ENCODE data around the gene RCSD1. TPM values are rescaled to one million over a fixed set of nuclear protein-coding genes. Genes with fewer than 3 reads are reported as not detected.

RCSD1 gene
- total and polyA plus RNA-seq, 2 of the 13 experiments (the other 11 are each of a cell fraction or from before 2014, with no cell fraction given) = not detected

DNA sequence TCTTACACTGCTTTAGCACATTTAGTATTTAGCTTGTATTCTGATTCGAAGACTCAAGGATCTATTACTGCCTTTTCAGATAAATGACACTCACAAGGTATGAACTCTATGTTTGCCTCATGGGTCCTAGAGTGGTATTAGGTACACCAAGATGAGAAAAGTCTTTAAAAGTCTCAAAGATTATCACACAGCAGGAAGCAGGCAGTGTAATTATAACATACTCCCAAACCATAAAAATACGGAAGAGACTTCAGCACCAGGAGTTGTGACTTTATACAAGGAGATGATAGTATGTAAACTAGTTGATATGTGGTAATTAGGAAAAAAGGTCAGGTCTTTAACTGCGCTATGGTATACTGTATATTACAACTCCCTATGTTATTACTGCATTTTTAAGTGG, 11.2 kb upstream of the RCSD1 start:
- TF ChIP-seq RBM22 (optimal IDR thresholded peaks at IDR 0.05; ENCODE audit: low read length) (no peak), SIN3A (IDR thresholded peaks at IDR 0.05; ENCODE audit: borderline replicate concordance, low read depth, low read length) (no peak), ZNF543 (CRISPR knock-in tag; IDR thresholded peaks at IDR 0.05) (no peak), TOE1 (CRISPR knock-in tag; IDR thresholded peaks at IDR 0.05) (no peak), NFKB2 (CRISPR knock-in tag; IDR thresholded peaks at IDR 0.05; ENCODE audit: borderline replicate concordance) (no peak), SMC3 (IDR thresholded peaks at IDR 0.05; ENCODE audit: low read length) (no peak), RAD51 (IDR thresholded peaks at IDR 0.05; ENCODE audit: borderline replicate concordance) (no peak), KLF9 (CRISPR knock-in tag; IDR thresholded peaks at IDR 0.05; ENCODE audit: low read depth) (no peak), ZNF253 (CRISPR knock-in tag; IDR thresholded peaks at IDR 0.05; ENCODE audit: borderline replicate concordance) (no peak), MAF1 (CRISPR knock-in tag; IDR thresholded peaks at IDR 0.05; ENCODE audit: borderline replicate concordance) (no peak)
- TF ChIP-seq, protein P1, sequence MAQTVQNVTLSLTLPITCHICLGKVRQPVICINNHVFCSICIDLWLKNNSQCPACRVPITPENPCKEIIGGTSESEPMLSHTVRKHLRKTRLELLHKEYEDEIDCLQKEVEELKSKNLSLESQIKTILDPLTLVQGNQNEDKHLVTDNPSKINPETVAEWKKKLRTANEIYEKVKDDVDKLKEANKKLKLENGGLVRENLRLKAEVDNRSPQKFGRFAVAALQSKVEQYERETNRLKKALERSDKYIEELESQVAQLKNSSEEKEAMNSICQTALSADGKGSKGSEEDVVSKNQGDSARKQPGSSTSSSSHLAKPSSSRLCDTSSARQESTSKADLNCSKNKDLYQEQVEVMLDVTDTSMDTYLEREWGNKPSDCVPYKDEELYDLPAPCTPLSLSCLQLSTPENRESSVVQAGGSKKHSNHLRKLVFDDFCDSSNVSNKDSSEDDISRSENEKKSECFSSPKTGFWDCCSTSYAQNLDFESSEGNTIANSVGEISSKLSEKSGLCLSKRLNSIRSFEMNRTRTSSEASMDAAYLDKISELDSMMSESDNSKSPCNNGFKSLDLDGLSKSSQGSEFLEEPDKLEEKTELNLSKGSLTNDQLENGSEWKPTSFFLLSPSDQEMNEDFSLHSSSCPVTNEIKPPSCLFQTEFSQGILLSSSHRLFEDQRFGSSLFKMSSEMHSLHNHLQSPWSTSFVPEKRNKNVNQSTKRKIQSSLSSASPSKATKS (CRISPR knock-in tag; IDR thresholded peaks at IDR 0.05) = no peak
- ATAC-seq (no peak), DNase-seq (ENCODE audit: low spot score) (no peak)

More for the DNA sequence above, 11.2 kb upstream of the RCSD1 start:
- Histone ChIP-seq H2AFZ (ENCODE audit: low read length) (no peak overlapping the region), H3K27me3 (ENCODE audit: control insufficient read depth in 1 of 2, insufficient read depth in 2 of 2, low read length in 2 of 2) (peaks cover 0 to 3% of the 10 kb centered on the region in 2 experiments; a peak in 1 of 5 replicates), H3K9ac (ENCODE audit: insufficient read depth, low read depth, low read length) (no peak overlapping the region), H3K27ac (ENCODE audit: extremely low read length, insufficient read depth, low read length) (no peak overlapping the region), H3K4me2 (ENCODE audit: low read depth, low read length) (no peak overlapping the region), H4K20me1 (ENCODE audit: insufficient read depth, low read length) (no peaks in the 10 kb centered on the region), H3K4me1 (ENCODE audit: insufficient read depth, low read length) (no peaks in the 10 kb centered on the region), H3K79me2 (ENCODE audit: insufficient read depth, low read length) (no peaks in the 10 kb centered on the region), H3K9me3 (ENCODE audit: low read length) (peaks cover 10% of the 10 kb centered on the region; the same call in 1 of the 2 replicates), H3K36me3 (replicated peaks in 1 of 2; ENCODE audit: control insufficient read depth in 1 of 2, insufficient read depth in 2 of 2, low read length in 2 of 2) (no peaks in the 10 kb centered on the region), H3K4me3 (replicated peaks in 1 of 3; ENCODE audit: insufficient read depth in 1 of 3, low read depth in 2 of 3, low read length in 3 of 3) (no peak overlapping the region)
- ChIA-PET CTCF (ENCODE audit: low intra/inter-chr PET ratio, low total read pairs) (no interaction called here), POLR2A (no interaction called here)
- FAIRE-seq = no peak
- intact Hi-C loops (cut with micrococcal nuclease; ENCODE audit: unreplicated experiment) (no loop called here), in situ Hi-C loops (cut with HindIII; ENCODE audit: extremely low pct_ligation_motif_present, low pct_unique_long_range_greater_than_20kb) (no loop called here)
- no TSS peak for BruUV-seq (replicated peaks)
- 53% methylated on average over 3 of the region's 3 CpGs for WGBS (ENCODE audit: low lambda C conversion rate)
